ENCODE measurements around the gene SLC18A3. TPM values are rescaled to one million over a fixed set of nuclear protein-coding genes. Genes with fewer than 3 reads are reported as not detected.

SLC18A3 gene
- total RNA-seq, 1 experiment from 2014 or later: not detected

- Histone ChIP-seq H3K9me3 (ENCODE audit: control insufficient read depth, insufficient read depth, low read depth, low read length) (no peaks in the 10 kb centered on the region), H3K4me1 (ENCODE audit: control insufficient read depth, insufficient read depth, low read length) (no peaks in the 10 kb centered on the region), H3K36me3 (ENCODE audit: control insufficient read depth, insufficient read depth, low read length) (no peaks in the 10 kb centered on the region), H3K27ac (ENCODE audit: low read length) (no peak overlapping the region), H3K27me3 (ENCODE audit: control insufficient read depth, insufficient read depth, low read length) (peaks cover 6% of the 10 kb centered on the region), H3K4me3 (ENCODE audit: low read depth in 2 of 2, low read length in 2 of 2) (no peak overlapping the region)
- TF ChIP-seq TCF7L2 (IDR thresholded peaks at IDR 0.05; ENCODE audit: low read depth, low read length) (no peak), REST (IDR thresholded peaks at IDR 0.05; ENCODE audit: insufficient read depth in 1 of 2, low read depth in 2 of 2, low read length in 1 of 2) (no peak), CTCF (IDR thresholded peaks at IDR 0.05) (no peak)
- intact Hi-C loops (cut with micrococcal nuclease; ENCODE audit: unreplicated experiment) (no loop called here), in situ Hi-C loops (cut with HindIII; ENCODE audit: low pct_unique_long_range_greater_than_20kb, low sequenced_read_pairs) (no loop called here)
- ATAC-seq (no peak; the same call in 1 of the 2 replicates), DNase-seq (ENCODE audit: low read depth, low spot score) (no peak)
- BruUV-seq (replicated peaks): no TSS peak
- ChIA-PET POLR2A (no interaction called here), CTCF (no interaction called here)
Observed at GRCh38 chr10:49632406-49633317, 22.6 kb downstream of the SLC18A3 start.

DNA sequence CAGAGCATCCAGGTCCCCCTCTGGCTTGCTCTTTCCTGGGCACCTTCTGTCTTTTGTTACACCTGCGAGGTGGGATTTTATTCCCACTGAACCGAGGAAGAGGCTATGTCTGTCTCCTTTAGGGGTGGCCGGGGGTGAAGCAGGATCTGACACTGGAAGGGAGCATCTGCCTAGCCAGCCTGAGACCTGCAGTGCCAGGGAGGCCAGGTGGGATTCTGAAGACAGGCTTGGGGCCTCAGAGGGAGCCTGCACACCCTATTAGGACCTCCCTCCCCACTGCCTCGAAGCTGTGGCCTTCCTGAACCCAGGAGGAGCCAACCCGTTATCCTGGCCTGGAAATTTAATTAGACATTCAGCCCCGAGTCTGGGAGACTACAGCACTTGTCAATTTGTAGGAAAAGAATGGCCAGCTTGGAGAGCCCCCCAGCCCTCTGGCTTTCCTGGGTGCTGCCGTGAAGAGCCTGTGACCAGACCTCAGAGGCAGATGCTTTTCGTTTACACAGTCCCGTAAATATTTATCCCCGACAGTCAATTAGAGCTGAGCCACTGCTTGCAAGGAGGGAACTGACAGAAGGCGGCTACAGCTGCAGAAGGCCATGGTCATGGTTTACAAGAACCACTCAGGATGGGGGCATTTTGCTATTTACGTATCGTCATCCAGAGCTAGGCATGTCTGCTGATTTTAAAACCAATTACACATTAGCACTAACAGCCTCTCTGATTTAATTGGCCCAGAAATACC, 23.4 kb downstream of the SLC18A3 start:
- no peak for TF ChIP-seq REST (IDR thresholded peaks at IDR 0.05; ENCODE audit: insufficient read depth in 1 of 2, low read depth in 2 of 2, low read length in 1 of 2)
- TF ChIP-seq SIN3A (IDR thresholded peaks at IDR 0.05; ENCODE audit: borderline replicate concordance, insufficient read depth, low read depth, low read length): no peak
- TF ChIP-seq CTCF (IDR thresholded peaks at IDR 0.05): no peak
- no peak for TF ChIP-seq POLR2AphosphoS5 (IDR thresholded peaks at IDR 0.05; ENCODE audit: low read depth, low read length)
- no peak for TF ChIP-seq TCF7L2 (IDR thresholded peaks at IDR 0.05; ENCODE audit: low read depth, low read length)
- no peaks in the 10 kb centered on the region for H3K9me3 ChIP-seq (ENCODE audit: control insufficient read depth, insufficient read depth, low read depth, low read length)
- no peaks in the 10 kb centered on the region for H3K36me3 ChIP-seq (ENCODE audit: control insufficient read depth, insufficient read depth, low read length)
- no TSS peak for BruUV-seq (replicated peaks)
- no peak overlapping the region for H3K4me3 ChIP-seq (ENCODE audit: low read depth in 2 of 2, low read length in 2 of 2)
- in situ Hi-C loops (cut with HindIII; ENCODE audit: low pct_unique_long_range_greater_than_20kb, low sequenced_read_pairs): no loop called here
- no peaks in the 10 kb centered on the region for H3K4me1 ChIP-seq (ENCODE audit: control insufficient read depth, insufficient read depth, low read length)
- H3K27me3 ChIP-seq (ENCODE audit: control insufficient read depth, insufficient read depth, low read length): peaks cover 13% of the 10 kb centered on the region
- POLR2A ChIA-PET: no interaction called here
- CTCF ChIA-PET: no interaction called here
- intact Hi-C loops (cut with micrococcal nuclease; ENCODE audit: unreplicated experiment): no loop called here
- no peak for DNase-seq (ENCODE audit: low read depth, low spot score)
- H3K27ac ChIP-seq (ENCODE audit: low read length): no peak overlapping the region
- ATAC-seq: 0 out of 2 replicates have a peak, but pooled peaks have one; percentile 33
